Measurements from ENCODE around the gene RBM20.

RBM20 gene

GRCh38 chr10:110840923-110841428 lies 196.8 kb downstream of the RBM20 start:
- no peak for DNase-seq

DNA sequence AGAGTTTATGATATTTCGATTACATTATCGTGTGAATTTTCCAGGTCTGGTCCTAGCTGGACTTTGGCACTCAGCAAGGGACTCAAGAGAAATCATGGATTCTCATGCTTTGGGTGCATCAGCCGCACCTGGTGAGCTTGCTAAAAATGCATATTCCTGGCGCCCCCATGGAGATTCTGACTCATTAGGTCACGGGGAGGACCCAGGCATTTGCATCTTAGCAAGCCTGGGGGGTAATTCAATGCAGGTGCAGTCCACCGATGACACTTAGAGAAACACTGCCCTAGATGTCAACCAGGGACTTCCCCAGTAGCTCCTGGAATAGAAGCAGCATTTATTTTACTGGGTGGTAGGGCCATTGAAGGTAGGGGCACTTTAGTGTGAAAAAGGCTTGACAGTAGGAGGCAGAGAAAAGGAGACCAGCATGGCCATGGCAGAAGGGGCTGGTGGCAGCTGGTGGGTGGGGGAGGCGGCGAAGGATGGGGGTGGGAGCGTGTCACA lies 197.7 kb downstream of the RBM20 start:
- no peak for DNase-seq

- no peak for DNase-seq
Measured at GRCh38 chr10:110842326-110842904, 198.3 kb downstream of the RBM20 start.

DNA sequence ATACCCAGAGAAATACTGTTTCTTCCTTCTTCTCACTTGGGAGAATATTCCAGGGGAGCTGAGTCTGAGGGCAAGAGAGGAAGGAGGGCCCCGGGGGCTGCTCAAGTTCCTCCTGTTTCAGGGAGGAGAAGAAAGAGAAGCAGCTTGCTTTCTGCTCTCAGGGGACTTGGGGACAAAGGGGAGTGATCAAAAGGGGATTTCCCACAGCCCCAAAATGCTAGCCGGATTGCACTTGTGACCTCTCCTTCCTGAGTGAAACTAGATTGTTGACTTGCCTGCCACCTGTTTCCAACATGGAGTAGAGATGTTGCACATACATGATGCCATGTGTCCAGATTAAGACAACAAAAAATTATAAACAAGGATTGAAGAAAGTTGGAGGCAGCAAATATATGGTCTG lies 198.9 kb downstream of the RBM20 start:
- DNase-seq = no peak

DNA sequence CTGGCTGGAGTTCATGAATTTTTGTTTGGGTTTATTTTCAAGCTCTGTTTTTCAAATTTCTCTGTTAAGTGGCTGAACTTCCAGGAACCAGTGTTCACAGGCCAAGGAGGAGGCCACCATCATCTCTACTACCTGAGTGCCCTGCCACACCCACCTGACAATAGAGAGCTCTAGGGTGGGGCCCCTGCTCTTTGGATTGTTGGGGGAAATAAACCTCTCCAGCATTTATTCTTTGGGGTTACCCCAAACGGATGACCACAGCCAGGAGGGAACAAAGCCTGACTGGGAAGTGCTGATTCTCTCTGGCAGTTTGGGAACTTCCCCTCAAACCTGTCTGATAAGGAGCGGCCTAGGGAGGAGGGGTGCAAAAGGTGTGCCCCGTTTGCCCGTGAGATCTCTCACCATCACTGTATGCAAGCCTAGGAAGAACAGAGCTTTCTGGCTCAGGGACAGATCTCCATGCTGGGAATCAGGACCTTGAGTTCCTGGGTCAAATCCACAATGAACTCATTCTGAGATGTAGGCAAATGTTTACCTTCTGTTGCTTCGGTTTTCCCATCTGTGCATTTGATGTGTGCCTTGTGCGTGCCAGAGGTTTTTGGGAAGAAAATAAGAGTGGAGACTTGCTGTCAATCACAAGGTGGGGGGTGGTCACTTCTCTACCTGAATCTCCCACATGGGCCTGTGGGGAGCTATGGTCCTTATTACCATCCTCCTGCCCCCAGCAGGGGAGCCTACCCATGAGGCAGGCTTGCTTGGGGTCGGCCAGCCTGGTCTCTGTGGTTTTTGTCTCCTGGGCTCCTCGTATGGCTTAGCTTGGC lies 199.9 kb downstream of the RBM20 start:
- no peak for DNase-seq

DNA sequence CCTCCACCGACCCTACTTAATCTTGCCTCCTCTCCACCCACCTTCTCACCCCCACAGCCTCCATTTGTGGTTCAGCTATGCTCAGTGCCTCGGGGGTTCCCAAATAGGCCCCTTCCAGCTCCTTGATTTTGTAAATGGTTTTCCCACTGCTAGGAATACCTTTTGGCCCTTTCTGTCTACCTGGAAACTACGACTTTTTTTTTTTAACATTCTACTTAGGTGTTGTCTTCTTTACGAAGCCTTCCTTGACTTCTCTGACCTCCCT lies 200.4 kb downstream of the RBM20 start:
- no peak for DNase-seq

DNA sequence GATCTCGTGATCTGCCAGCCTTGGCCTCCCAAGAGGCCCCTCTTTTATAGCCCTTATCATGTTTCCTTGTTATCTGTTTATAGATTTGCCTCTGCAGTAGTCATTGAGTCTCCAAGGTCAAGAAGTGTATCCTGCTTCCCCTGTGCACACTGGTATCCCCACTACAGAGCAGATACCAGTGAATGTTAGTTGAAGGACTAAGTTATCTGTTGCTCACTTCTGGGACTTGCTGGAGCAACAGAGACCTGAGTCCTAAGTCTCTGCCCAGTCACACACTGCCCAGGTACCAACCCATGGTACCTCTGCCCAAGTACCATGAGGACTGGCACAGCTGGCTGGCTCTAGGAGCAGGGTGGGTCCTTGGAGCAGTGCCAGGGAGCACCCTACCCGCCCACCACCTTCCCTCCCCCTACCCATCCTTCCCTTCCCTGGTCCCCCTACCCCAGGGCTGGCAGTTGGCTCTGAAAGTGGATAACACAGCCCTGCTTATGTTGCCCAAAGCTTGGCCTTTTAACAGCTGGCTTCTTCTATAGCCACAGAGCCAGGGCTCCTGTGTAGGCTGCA lies 201.1 kb downstream of the RBM20 start:
- no peak for DNase-seq

GRCh38 chr10:110845756-110846620 lies 201.9 kb downstream of the RBM20 start:
- DNase-seq = no peak

GRCh38 chr10:110847374-110847773 lies 203.2 kb downstream of the RBM20 start:
- no peak for DNase-seq

- no peak for DNase-seq
Measured at GRCh38 chr10:110848106-110848505, 204.0 kb downstream of the RBM20 start.

DNA sequence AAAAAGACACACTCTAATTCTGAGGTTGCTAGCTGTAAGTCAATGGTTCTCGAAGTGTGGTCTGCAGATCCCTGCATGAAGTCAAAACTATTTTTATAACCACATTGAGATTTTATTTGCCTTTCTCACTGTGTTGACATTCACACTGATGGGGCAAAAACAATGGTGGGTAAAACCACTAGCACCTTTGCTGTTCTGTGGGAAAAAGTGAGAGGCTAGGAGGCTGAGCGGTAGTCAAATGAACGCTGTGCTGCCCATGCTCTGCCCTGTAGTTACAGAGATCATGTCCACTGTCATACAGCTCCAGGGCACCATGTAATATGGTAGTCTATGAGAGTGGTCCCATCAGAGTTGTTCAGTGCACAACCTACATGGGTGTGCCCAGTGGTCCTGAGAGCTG lies 206.0 kb downstream of the RBM20 start:
- no peak for DNase-seq

- no peak for DNase-seq
Measured at GRCh38 chr10:110851020-110851612, 207.0 kb downstream of the RBM20 start.

- DNase-seq = no peak
Measured at GRCh38 chr10:110852255-110852896, 208.2 kb downstream of the RBM20 start.

- no peak for DNase-seq
Measured at GRCh38 chr10:110852947-110853346, 208.8 kb downstream of the RBM20 start.

DNA sequence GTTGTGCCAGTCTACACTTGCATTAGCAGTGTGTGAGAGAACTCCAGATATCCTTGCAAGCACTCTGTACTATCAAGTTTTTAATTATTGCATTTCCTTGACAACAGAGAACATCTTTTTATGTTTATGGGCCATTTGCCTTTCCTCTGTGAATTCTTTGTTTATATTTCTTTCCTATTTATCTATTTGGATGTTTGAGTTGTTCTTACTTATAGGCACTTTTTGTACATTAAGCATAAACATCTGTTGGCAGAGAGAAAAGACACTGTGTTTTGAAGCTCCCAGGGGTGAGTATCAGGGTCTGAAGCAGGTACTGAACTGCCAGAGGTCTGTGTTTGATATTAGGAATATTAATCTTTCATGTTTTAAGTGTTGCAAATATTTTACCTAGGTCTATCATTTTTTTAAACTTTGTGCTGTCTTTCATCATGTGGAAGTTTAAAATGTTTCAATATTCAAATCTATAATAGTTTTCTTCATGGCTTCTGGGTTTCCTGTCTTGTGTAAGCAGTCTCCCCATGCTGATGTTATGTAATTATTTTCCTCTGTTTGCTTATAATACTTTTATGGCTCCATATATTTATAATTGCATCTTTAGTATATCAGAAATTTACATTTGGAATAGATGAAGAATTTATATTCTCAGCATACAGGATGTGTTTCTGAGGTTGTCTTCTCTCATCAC lies 209.9 kb downstream of the RBM20 start:
- no peak for DNase-seq

DNA sequence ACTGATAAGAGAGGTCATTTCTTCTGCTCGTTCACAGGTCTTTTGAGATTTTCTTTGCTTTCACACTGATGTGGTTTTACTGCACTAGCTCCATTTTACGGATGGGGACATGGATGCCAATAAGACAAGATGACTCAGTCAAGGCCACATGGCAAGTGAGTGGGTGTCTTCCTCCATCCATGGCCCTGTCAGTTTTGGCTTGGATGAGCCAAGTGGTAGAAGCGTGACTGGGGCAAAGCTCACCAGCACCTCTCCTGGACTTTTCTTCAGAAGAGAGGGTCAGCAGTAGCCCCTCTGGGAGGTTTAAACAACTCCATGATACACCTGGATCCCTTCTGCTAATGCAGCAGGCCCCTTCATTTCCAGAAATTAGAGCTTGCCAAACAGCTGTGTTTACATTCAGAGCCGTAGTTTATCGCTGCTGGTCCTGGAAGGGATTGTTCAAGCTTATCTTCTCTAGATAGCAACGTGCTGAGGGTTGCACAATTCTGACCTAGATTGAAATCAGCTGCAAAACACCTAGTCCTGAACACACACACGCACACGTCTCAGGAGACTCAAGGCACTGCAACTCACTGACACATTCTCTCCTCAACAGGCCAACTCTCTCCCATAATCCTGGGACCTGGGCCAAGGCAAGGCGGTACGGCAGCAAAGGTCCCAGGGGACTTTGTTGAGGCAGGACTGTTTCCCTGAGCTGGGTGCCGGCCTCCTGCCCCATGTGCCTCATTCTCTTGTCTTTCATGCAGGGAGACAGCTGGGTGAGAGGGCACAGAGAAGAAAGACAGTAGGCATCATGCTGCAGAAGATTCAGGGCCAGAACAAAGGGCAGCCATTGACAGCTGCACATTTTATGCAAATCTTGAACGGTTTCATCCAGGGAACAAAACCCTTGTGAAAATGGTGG lies 213.4 kb downstream of the RBM20 start:
- no peak for DNase-seq

DNA sequence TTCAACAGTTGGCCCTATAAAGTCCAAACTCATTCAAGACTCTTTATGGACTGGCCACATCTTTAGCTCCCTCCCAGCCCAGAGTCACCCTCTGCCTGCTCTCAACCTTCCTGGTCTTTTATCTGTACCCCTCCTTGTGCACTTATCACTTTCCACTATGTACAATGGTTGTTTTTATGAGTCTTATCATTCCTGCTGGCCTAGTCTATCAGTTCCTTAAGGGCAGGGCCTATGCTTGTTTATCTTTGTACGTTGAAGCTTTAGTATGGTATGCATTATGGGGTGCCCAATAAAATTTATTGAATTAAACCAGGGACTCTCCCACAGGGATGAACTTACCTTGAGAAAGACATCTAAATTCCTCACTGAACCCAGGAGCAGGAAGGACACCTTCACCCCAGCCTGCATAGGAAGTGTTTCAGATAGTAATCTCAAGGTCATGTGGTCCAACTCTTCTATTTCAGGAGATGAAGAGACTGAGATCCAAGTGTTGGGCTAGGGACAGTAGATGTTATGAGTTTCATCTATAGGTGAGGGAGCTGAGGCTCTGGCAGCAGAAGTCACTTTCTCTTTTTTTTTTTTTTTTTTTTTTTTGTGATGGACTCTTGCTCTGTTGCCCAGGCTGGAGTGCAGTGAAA lies 214.3 kb downstream of the RBM20 start:
- no peak for DNase-seq

DNA sequence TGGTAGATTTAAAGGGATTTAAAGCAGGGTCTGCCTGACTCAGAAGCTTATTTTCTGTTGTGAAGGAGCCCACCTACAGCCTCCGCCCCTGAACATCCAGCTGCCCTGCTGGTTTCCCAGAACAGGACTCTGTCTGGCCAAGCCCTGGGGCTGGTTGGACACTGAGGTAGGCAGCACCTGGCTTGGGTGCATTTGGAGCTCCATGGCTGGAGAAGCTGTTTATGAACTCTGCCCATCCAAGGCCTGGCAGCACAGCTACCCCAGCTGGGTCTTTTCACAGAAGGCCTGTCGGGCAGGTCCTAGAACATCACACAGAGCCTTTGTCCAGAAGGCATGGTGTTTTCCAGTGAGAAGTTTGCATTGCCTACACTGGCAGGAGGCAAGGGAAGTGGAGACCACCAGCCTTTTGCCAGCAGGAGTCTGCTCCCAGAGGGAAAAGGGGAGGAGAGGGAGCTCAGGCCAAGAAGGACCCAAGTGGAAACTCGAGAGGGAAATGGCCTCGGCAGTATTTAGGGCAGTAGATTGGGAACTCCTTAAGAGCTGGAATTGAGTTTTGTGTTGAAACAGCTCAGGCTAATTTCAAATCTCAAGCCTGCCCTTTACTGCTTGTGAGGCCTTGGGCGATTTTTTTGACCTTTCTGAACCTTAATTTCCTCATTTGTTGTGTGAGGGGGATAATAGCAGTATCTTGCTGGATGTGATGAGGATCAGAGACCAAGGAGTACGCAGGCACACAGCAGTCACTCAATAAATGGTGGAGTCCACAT lies 215.3 kb downstream of the RBM20 start:
- DNase-seq = no peak

GRCh38 chr10:110859973-110860376 lies 215.8 kb downstream of the RBM20 start:
- DNase-seq = no peak
